HEK293 (cell line): ENCODE data around the gene WDR18.

ENCODE experiments used
- CTCF ChIA-PET: fragments of 350-600 bp; formaldehyde crosslinking; extraction: SDS; loops from one replicate; lab custom pipeline; 2021; ENCODE audit warnings: antibody characterized with exemption; lab: Yijun Ruan, JAX
- POLR2A ChIA-PET: fragments of 300-600 bp; formaldehyde crosslinking; extraction: SDS; loops from one replicate; lab custom pipeline; 2020; ENCODE audit warnings: antibody characterized with exemption, inconsistent platforms; lab: Yijun Ruan, JAX
- H3K27ac ChIP-seq: fragments of 200-500 bp; sonication (Bioruptor generic); 2 replicates; pipeline ENCODE4 v1.5.1; 2014; ENCODE audit warnings: low read depth, low read length, control low read depth, inconsistent platforms; ENCODE audit errors: extremely low read depth
- H3K36me3 ChIP-seq, 2 experiments: fragments of 200-500 bp in 1 of 2; sonication (Bioruptor generic) in 1 of 2; 1 replicate in 1 of 2; 2 replicates in 1 of 2; pipeline ENCODE4 v1.5.1; 2014 to 2017; ENCODE audit warnings: inconsistent platforms in 2 of 2, low read length in 2 of 2; ENCODE audit not compliant: control insufficient read depth in 2 of 2, insufficient read depth in 1 of 2
- H3K4me1 ChIP-seq: fragments of 200-500 bp; sonication (Bioruptor generic); 2 replicates; pipeline ENCODE4 v1.5.1; 2014; ENCODE audit warnings: mild to moderate bottlenecking, low read length, inconsistent platforms; ENCODE audit not compliant: control insufficient read depth, insufficient read depth
- H3K4me3 ChIP-seq: 2 replicates; pipeline ENCODE4 v1.5.1; 2011; ENCODE audit warnings: low read depth, mild to moderate bottlenecking, control low read depth, low read length, moderate library complexity
- H3K9me3 ChIP-seq: fragments of 200-500 bp; sonication (Bioruptor generic); 2 replicates; pipeline ENCODE4 v1.5.1; 2014; ENCODE audit warnings: low read depth, low read length, inconsistent platforms; ENCODE audit not compliant: control insufficient read depth, insufficient read depth
- KLF10 ChIP-seq: fragments of 450-650 bp; IDR thresholded peaks from 2 replicates; pipeline ENCODE4 v1.5.1; 2018; ENCODE audit warnings: missing biosample characterization, mild to moderate bottlenecking, missing genetic modification characterization
- PATZ1 ChIP-seq: fragments of 450-650 bp; formaldehyde crosslinking; IDR thresholded peaks from 2 replicates; pipeline ENCODE4 v1.5.1; 2016; ENCODE audit warnings: missing biosample characterization, missing genetic modification characterization
- SALL2 ChIP-seq: fragments of 450-650 bp; formaldehyde crosslinking; IDR thresholded peaks from 2 replicates; pipeline ENCODE4 v1.5.0; 2017; ENCODE audit warnings: missing biosample characterization, mild to moderate bottlenecking, missing genetic modification characterization, borderline replicate concordance
- SP7 ChIP-seq: fragments of 450-650 bp; formaldehyde crosslinking; IDR thresholded peaks from 2 replicates; pipeline ENCODE4 v1.5.1; 2016; ENCODE audit warnings: missing biosample characterization, missing genetic modification characterization
- ZBTB1 ChIP-seq: fragments of 450-650 bp; formaldehyde crosslinking; IDR thresholded peaks from 2 replicates; pipeline ENCODE4 v1.5.1; 2016; ENCODE audit warnings: missing biosample characterization, missing genetic modification characterization
- ZBTB10 ChIP-seq: fragments of 450-650 bp; formaldehyde crosslinking; IDR thresholded peaks from 2 replicates; pipeline ENCODE4 v1.5.1; 2016; ENCODE audit warnings: missing biosample characterization, missing genetic modification characterization
- ZBTB48 ChIP-seq: fragments of 450-650 bp; formaldehyde crosslinking; IDR thresholded peaks from 2 replicates; pipeline ENCODE4 v1.5.1; 2016; ENCODE audit warnings: missing biosample characterization, missing genetic modification characterization
- ZFP3 ChIP-seq: fragments of 450-650 bp; formaldehyde crosslinking; IDR thresholded peaks from 2 replicates; pipeline ENCODE4 v1.5.1; 2016; ENCODE audit warnings: low read depth, missing biosample characterization, missing genetic modification characterization
- ZFP37 ChIP-seq: fragments of 450-650 bp; formaldehyde crosslinking; IDR thresholded peaks from 2 replicates; pipeline ENCODE4 v1.5.1; 2016; ENCODE audit warnings: missing biosample characterization, missing genetic modification characterization
- ZFP41 ChIP-seq: fragments of 450-650 bp; formaldehyde crosslinking; IDR thresholded peaks from 2 replicates; pipeline ENCODE4 v1.5.1; 2016; ENCODE audit warnings: missing biosample characterization, missing genetic modification characterization, borderline replicate concordance
- ZNF121 ChIP-seq: fragments of 450-650 bp; formaldehyde crosslinking; IDR thresholded peaks from 2 replicates; pipeline ENCODE4 v1.5.1; 2016; ENCODE audit warnings: missing biosample characterization, missing genetic modification characterization
- ZNF155 ChIP-seq: fragments of 450-650 bp; formaldehyde crosslinking; IDR thresholded peaks from 2 replicates; pipeline ENCODE4 v1.5.1; 2016; ENCODE audit warnings: missing biosample characterization, missing genetic modification characterization
- ZNF274 ChIP-seq, 2 experiments: fragments of 200-500 bp in 1 of 2; fragments of 450-650 bp in 1 of 2; sonication (Bioruptor generic) in 1 of 2; formaldehyde crosslinking in 1 of 2; IDR thresholded peaks; 2 replicates each; pipeline versions ENCODE4 v1.5.1 to v1.6.1; 2014 to 2016; ENCODE audit warnings: borderline replicate concordance in 1 of 2, inconsistent platforms in 1 of 2, low read length in 1 of 2, missing biosample characterization in 1 of 2, missing genetic modification characterization in 1 of 2
- ZNF280D ChIP-seq: fragments of 450-650 bp; formaldehyde crosslinking; IDR thresholded peaks from 2 replicates; pipeline ENCODE4 v1.5.1; 2016; ENCODE audit warnings: missing biosample characterization, missing genetic modification characterization
- ZNF302 ChIP-seq: fragments of 450-650 bp; formaldehyde crosslinking; IDR thresholded peaks from 2 replicates; pipeline ENCODE4 v1.5.1; 2016; ENCODE audit warnings: missing biosample characterization, missing genetic modification characterization, low read depth
- ZNF354C ChIP-seq: fragments of 450-650 bp; formaldehyde crosslinking; IDR thresholded peaks from 2 replicates; pipeline ENCODE4 v1.5.1; 2016; ENCODE audit warnings: missing biosample characterization, missing genetic modification characterization, low read depth, borderline replicate concordance
- ZNF362 ChIP-seq: fragments of 450-650 bp; formaldehyde crosslinking; IDR thresholded peaks from 2 replicates; pipeline ENCODE4 v1.5.1; 2016; ENCODE audit warnings: missing biosample characterization, missing genetic modification characterization
- ZNF426 ChIP-seq: fragments of 450-650 bp; formaldehyde crosslinking; IDR thresholded peaks from 2 replicates; pipeline ENCODE4 v1.5.1; 2017; ENCODE audit warnings: missing biosample characterization, missing genetic modification characterization, mild to moderate bottlenecking, inconsistent platforms, moderate library complexity
- ZNF580 ChIP-seq: fragments of 450-650 bp; formaldehyde crosslinking; IDR thresholded peaks from 2 replicates; pipeline ENCODE4 v1.5.1; 2016; ENCODE audit warnings: missing biosample characterization, missing genetic modification characterization
- ZNF670 ChIP-seq: fragments of 450-650 bp; formaldehyde crosslinking; IDR thresholded peaks from 2 replicates; pipeline ENCODE4 v1.5.1; 2016; ENCODE audit warnings: missing biosample characterization, missing genetic modification characterization, low read depth
- ZNF692 ChIP-seq: fragments of 450-650 bp; formaldehyde crosslinking; IDR thresholded peaks from 2 replicates; pipeline ENCODE4 v1.5.1; 2016; ENCODE audit warnings: missing biosample characterization, missing genetic modification characterization
- ZNF843 ChIP-seq: fragments of 450-650 bp; formaldehyde crosslinking; IDR thresholded peaks from 2 replicates; pipeline ENCODE4 v1.5.1; 2016; ENCODE audit warnings: missing biosample characterization, missing genetic modification characterization

Gene WDR18

GRCh38 chr19:971795-972194, 12.3 kb upstream of the WDR18 start:
- peaks cover 8 to 40% of the 10 kb centered on the region in 2 experiments for H3K36me3 ChIP-seq
- no peak overlapping the region for H3K4me3 ChIP-seq
- POLR2A ChIA-PET = no interaction called here
- CTCF ChIA-PET = interaction anchor here (0.8 to 1.8 kb wide), 7 partner anchors 10 to 47 kb away, joined by 3 to 19 read pairs (median 5); partner anchors contain the start of gene WDR18
- no peak overlapping the region for H3K27ac ChIP-seq
- H3K9me3 ChIP-seq = no peaks in the 10 kb centered on the region
- no peaks in the 10 kb centered on the region for H3K4me1 ChIP-seq
- TF ChIP-seq ZNF580 (tag by site-specific recombination) = no peak
- no peak for TF ChIP-seq ZFP41 (tag by site-specific recombination)
- no peak for TF ChIP-seq ZNF692 (tag by site-specific recombination)
- TF ChIP-seq ZBTB1 (tag by site-specific recombination) = no peak
- TF ChIP-seq ZFP37 (tag by site-specific recombination) = no peak
- no peak for TF ChIP-seq ZNF362
- no peak for TF ChIP-seq ZBTB10 (tag by site-specific recombination)
- no peak for TF ChIP-seq ZNF274 (IDR thresholded peaks at IDR 0.05; ENCODE audit: low read length)
- no peak for TF ChIP-seq ZNF274 (tag by site-specific recombination; IDR thresholded peaks at IDR 0.05; ENCODE audit: borderline replicate concordance)
- no peak for TF ChIP-seq ZNF670 (tag by site-specific recombination)
- TF ChIP-seq ZBTB48 = no peak
- no peak for TF ChIP-seq KLF10 (tag by site-specific recombination)

- Histone ChIP-seq H3K9me3 (no peaks in the 10 kb centered on the region), H3K36me3 (peaks cover 8 to 38% of the 10 kb centered on the region in 2 experiments), H3K4me1 (no peaks in the 10 kb centered on the region), H3K27ac (no peak overlapping the region), H3K4me3 (no peak overlapping the region)
- ChIA-PET POLR2A (no interaction called here), CTCF (interaction anchor here (0.8 to 1.2 kb wide), 2 partner anchors 10 to 12 kb away, joined by 4 to 8 read pairs; partner anchors contain the start of gene WDR18)
- no peak for TF ChIP-seq ZNF121 (tag by site-specific recombination)
- 0 out of 2 replicates have a peak, but pooled peaks have one; percentile 26 for TF ChIP-seq ZNF580 (tag by site-specific recombination)
- 0 out of 2 replicates have a peak, but pooled peaks have one; percentile 22 for TF ChIP-seq PATZ1 (tag by site-specific recombination)
- TF ChIP-seq SP7 (tag by site-specific recombination) = no peak
- no peak for TF ChIP-seq ZNF354C (tag by site-specific recombination)
- no peak for TF ChIP-seq ZNF302 (tag by site-specific recombination)
- peak; percentile 93 for TF ChIP-seq ZNF280D (tag by site-specific recombination)
- TF ChIP-seq ZNF843 = no peak
- TF ChIP-seq ZNF155 = no peak
- no peak for TF ChIP-seq SALL2 (tag by site-specific recombination)
- no peak for TF ChIP-seq ZNF426 (tag by site-specific recombination)
- no peak for TF ChIP-seq KLF10 (tag by site-specific recombination)
- no peak for TF ChIP-seq ZFP3 (tag by site-specific recombination)
Measured at GRCh38 chr19:972281-972680, 11.9 kb upstream of the WDR18 start.
